HTERT RPE-1 (cell line): ENCODE results near the gene MACROD2.

Source experiments
- in situ Hi-C: fragments of 300-500 bp; cut with MboI; formaldehyde crosslinking; loops from 4 replicates; pipeline ENCODE4 v1.14.3; 2020; ENCODE audit warnings: low sequenced_read_pairs

MACROD2 gene

GRCh38 chr20:14401479-14402138 lies 406.3 kb downstream of the MACROD2 start:
- in situ Hi-C loops, result no loop called here

- in situ Hi-C loops, result no loop called here
These were observed 409.2 kb downstream of the MACROD2 start for GRCh38 chr20:14404515-14404914.

GRCh38 chr20:14406495-14406894 lies 411.2 kb downstream of the MACROD2 start:
- in situ Hi-C loops, result no loop called here

GRCh38 chr20:14407336-14407735 lies 412.0 kb downstream of the MACROD2 start:
- in situ Hi-C loops, result no loop called here

GRCh38 chr20:14410869-14411555 lies 415.7 kb downstream of the MACROD2 start:
- in situ Hi-C loops, result no loop called here

GRCh38 chr20:14412065-14412681 lies 416.9 kb downstream of the MACROD2 start:
- in situ Hi-C loops, result no loop called here

DNA sequence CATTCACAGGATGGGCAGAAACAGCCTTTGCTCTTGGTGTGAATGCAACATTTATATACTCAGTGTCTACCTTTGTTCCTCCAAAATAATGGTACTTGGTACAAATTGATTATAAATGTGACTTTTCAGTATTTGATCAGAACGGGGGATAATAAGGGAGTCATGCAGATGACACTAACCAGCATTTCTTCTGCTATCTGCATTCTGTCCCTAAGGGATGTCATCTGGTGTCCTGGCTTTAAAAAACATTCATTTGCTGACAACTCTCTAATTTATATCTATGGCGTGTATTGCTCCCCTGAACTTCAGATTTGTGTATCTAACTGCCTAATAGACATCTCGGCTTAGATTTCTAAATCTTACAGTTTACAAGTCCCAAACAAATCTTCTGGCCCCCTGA lies 418.5 kb downstream of the MACROD2 start:
- in situ Hi-C loops, result no loop called here

GRCh38 chr20:14414560-14414959 lies 419.2 kb downstream of the MACROD2 start:
- in situ Hi-C loops, result no loop called here

GRCh38 chr20:14415467-14415866 lies 420.2 kb downstream of the MACROD2 start:
- in situ Hi-C loops, result no loop called here

- in situ Hi-C loops, result no loop called here
These were observed 423.1 kb downstream of the MACROD2 start for GRCh38 chr20:14418376-14418775.

DNA sequence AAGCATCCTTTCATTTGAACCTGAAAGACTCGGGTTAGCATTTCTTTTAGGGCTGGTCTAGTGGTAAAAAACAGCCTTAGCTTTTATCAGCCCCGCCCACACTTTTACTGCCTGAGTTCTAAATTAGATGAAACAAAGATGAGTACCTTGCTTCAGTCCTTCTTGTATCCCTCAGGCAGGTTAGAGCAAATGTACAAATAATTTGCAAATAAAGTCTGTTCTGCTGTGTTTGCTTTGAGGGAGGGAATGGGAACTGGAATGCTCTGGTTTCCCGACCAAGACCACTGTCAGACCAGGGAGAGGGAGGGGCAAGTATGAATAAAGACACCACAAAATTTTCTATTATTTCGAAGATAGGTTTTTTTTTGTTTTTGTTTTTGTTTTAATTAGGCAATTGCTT lies 427.6 kb downstream of the MACROD2 start:
- in situ Hi-C loops, result no loop called here

DNA sequence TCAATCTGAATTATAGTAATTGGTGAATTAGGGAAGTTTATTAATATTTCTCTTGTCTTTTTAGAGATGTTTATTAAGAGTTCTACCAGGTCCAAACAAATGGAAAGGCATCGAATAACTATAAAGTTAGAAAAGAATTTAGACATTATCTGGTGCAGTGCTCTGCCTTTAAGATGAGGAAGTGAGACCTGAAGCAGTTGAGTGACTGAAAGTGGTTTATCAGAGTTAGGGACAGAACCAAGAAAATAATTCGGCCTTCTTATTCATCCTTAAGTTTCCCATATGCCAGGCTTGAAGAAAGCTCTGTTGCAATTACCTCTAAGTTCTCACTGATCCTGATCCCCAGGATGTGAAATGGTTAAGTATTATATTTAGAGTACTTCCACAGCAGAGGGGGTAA lies 436.3 kb downstream of the MACROD2 start:
- in situ Hi-C loops, result no loop called here

GRCh38 chr20:14432085-14432484 lies 436.8 kb downstream of the MACROD2 start:
- in situ Hi-C loops, result no loop called here

GRCh38 chr20:14432597-14432996 lies 437.3 kb downstream of the MACROD2 start:
- in situ Hi-C loops, result no loop called here

DNA sequence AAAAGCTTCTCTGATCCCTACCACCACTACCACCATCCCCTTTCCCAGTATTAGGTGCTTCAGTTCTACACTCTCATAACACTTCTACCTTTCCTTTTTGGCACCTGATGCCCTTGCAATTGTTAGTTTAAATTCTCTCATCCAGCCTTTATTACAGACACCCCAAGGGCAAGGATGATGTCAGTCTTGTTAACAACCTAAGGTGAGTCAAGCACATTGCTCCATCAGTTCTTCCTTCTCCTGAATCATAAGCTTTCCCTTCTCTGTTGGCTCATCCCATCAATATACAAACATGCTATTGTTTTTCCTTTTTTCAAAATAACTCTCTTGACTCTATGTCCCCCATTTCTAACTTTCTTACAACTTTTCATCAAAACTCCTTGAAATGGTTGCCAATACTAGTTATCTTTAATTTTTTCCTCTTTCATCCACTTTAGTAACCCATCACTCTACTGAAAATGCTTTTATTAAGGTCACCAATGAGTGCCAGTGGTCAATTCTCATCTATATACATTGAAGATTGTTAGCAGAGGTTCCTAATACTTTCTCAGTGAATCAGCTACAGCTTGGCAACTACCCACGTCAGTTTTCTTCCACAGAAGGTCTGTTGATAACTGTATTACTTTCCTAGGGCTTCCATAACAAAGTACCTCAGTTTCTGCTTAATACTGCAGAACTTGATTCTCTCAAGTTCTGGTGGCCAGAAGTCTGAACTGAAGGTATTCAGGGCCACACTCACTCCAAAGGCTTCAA lies 439.2 kb downstream of the MACROD2 start:
- in situ Hi-C loops, result no loop called here

- in situ Hi-C loops, result no loop called here
These were observed 445.9 kb downstream of the MACROD2 start for GRCh38 chr20:14441201-14441600.

GRCh38 chr20:14444106-14444505 lies 448.8 kb downstream of the MACROD2 start:
- in situ Hi-C loops, result no loop called here

- in situ Hi-C loops, result no loop called here
These were observed 450.0 kb downstream of the MACROD2 start for GRCh38 chr20:14445310-14445709.

GRCh38 chr20:14445902-14446301 lies 450.6 kb downstream of the MACROD2 start:
- in situ Hi-C loops, result no loop called here

- in situ Hi-C loops, result no loop called here
These were observed 451.1 kb downstream of the MACROD2 start for GRCh38 chr20:14446446-14446845.

DNA sequence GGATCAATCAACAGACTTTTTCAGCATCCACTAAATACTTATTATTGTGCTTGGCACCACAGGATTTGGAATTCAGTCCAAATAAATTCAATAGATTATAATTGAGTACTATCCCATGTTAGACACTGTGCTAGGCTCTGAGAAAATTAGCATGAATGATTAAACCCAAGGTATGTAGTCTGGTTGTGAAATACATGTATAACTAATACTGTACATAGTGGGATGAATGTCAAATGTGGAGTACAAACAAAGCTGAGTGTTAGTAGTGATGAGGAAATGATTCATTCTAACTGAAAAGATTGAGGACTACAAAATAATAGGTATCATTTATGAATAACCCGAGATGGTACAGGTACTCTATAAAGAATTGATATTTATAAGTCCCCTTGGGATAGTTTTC lies 454.0 kb downstream of the MACROD2 start:
- in situ Hi-C loops, result no loop called here

DNA sequence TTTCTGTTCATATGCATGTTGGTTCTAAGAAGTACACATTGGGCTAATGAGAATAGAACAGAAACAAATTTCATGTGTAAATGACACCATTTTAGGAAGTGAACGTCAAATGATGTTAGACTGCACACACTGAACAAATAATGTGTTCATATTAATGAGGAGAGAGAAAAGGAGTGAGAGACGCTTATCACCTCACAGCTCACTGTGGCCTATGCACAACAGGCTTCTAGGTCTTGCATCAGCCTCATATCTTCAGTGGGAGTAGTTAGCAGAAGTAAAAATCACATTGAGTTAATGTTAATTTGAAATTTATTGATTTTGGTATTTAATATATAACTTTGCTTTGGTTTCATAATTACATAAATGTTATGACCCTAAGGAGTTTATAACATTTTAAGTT lies 454.9 kb downstream of the MACROD2 start:
- in situ Hi-C loops, result no loop called here
